Smooth muscle cell of trachea (primary cell): ENCODE results near the gene CCL25. TPM values are rescaled to one million over a fixed set of nuclear protein-coding genes. Genes with fewer than 3 reads are reported as not detected.

Experiments
- total RNA-seq: library from RNA; depleted of rRNA; stranded (reverse); fragments of >200 nt; gene quantifications from 2 replicates; pipeline ENCODE4 v1.2.1, GENCODE V29; 2014

CCL25 gene, protein sequence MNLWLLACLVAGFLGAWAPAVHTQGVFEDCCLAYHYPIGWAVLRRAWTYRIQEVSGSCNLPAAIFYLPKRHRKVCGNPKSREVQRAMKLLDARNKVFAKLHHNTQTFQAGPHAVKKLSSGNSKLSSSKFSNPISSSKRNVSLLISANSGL
- not detected in 2 replicates for total RNA-seq

DNA sequence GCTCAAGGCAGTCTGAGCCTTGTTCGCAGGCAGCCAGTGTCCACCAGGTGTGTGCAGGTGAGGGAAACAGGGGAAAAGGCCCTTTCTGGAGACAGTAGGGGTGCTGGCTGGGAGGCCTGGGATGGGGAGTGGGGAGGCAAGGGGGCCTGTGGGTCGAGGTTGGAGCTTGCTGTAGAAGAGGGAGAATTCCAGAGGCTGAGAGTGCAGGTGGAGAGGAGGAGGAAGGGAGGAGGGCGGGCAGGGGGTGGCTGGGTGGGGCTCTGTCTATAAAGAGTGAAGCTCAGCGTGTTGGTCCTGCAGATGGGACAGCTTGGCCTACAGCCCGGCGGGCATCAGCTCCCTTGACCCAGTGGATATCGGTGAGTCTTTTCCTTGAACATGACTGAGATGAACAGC, at the start of gene CCL25:
CCL25 (plus strand) TSS at position 297 of the 396 bp plus-strand sequence. CDS start 290 bp downstream, outside the sequence.

DNA sequence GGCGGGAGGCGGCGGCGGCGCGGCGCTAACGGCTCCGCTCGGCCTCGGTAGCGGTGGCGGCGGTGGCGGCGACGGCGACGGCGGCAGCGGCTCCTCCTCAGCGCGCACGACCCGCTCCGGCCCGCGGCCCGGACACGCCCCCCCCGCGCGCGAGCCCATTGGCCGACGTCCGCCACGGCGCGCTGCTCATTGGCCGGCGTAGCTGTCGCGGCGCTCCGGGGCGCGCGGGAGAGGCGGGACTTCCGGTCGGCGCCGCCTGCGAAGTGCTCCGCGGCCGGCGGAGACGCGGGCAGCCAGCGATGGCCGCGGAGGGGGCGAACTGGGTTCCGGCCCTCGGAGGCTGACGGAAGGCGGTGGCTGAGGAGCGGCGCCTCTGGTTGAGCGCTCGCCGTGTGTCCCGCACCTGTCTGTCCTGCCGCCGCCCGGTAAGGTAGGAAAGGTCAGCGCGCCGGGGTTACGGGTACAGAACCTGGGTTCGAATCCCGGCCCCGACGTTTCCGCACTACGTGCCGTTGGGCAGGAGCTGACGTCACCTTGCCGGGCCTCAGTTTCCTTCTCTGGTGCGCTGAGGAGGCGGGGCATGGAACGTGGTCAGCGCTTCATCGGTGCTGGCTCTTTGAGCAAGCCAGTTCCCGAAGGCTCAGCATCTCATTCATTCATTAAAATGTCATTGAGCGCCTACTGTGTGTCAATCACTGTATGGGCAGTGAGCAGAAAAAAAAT, 46.9 kb upstream of the CCL25 start, which contains the start of gene ELAVL1:
ELAVL1 (minus strand) TSS at position 108 of the 723 bp plus-strand sequence. CDS start 13,826 bp downstream, outside the sequence.

Other genes starting within 250 kb of the CCL25 start
- gene EVI5L, start 222.5 kb upstream of the CCL25 start, total RNA-seq, result 19.2 and 32.6 TPM in 2 replicates
- under 0.01 TPM in 1 of 2 replicates, not detected in the other for gene PRR36, start 178.4 kb upstream of the CCL25 start, total RNA-seq
- gene LRRC8E, start 164.2 kb upstream of the CCL25 start, total RNA-seq, result 6.0 and 7.4 TPM in 2 replicates
- gene MAP2K7, start 148.9 kb upstream of the CCL25 start, total RNA-seq, result 9.5 and 14.1 TPM in 2 replicates
- gene TGFBR3L, start 137.9 kb upstream of the CCL25 start, total RNA-seq, result 0.58 and 4.1 TPM in 2 replicates
- 22.3 and 36.7 TPM in 2 replicates for gene SNAPC2, start 132.4 kb upstream of the CCL25 start, total RNA-seq
- gene CTXN1, start 126.6 kb upstream of the CCL25 start, total RNA-seq, result 1.7 and 2.5 TPM in 2 replicates
- 46.3 and 48.9 TPM in 2 replicates for gene TIMM44, start 109.1 kb upstream of the CCL25 start, total RNA-seq
- gene ELAVL1, start 47.1 kb upstream of the CCL25 start, total RNA-seq, result 32.9 and 47.0 TPM in 2 replicates
- gene FBN3, start 96.8 kb downstream of the CCL25 start, total RNA-seq, result not detected in 2 replicates
- gene CERS4, start 156.6 kb downstream of the CCL25 start, total RNA-seq, result 1.0 and 16.7 TPM in 2 replicates